Measurements from ENCODE around the gene DDX19B.
"Not testable (repeated sequence)": the region's sequence is repeated elsewhere in the genome, so short reads cannot be mapped to it uniquely, and the experiment has no call there.

DDX19B gene

GRCh38 chr16:70364399-70364798 is 65.4 kb downstream of the DDX19B start:
- DNase-seq = no peak

- not testable (repeated sequence) for DNase-seq
Measured at GRCh38 chr16:70370145-70370544, 71.2 kb downstream of the DDX19B start.

- no peak for DNase-seq
Measured at GRCh38 chr16:70370924-70371323, 71.9 kb downstream of the DDX19B start.

GRCh38 chr16:70372921-70373728 is 74.1 kb downstream of the DDX19B start:
- no peak for DNase-seq

- DNase-seq = no peak
Measured at GRCh38 chr16:70374213-70374612, 75.2 kb downstream of the DDX19B start.

- no peak for DNase-seq
Measured at GRCh38 chr16:70375636-70376611, 76.9 kb downstream of the DDX19B start.

GRCh38 chr16:70377782-70378181 is 78.8 kb downstream of the DDX19B start:
- DNase-seq = no peak

GRCh38 chr16:70378869-70379493 is 80.0 kb downstream of the DDX19B start:
- DNase-seq = no peak

- DNase-seq = peak; percentile 23
Measured at GRCh38 chr16:70380248-70380918, 81.4 kb downstream of the DDX19B start.

GRCh38 chr16:70380919-70381603 is 82.1 kb downstream of the DDX19B start:
- DNase-seq = peak; percentile 72

- DNase-seq = no peak
Measured at GRCh38 chr16:70381604-70382342, 82.8 kb downstream of the DDX19B start.

- DNase-seq = no peak
Measured at GRCh38 chr16:70383421-70383960, 84.5 kb downstream of the DDX19B start.

Measured in NCI-H1048 (cell line).